HG03520 (cell line): ENCODE data around the gene SGIP1.

Source experiments
- ATAC-seq: cut with Tn5 transposase; IDR thresholded peaks from one replicate; pipeline ENCODE4 v1.9.1; 2021; ENCODE audit warnings: mild to moderate bottlenecking, moderate library complexity; ENCODE audit not compliant: unreplicated experiment

The SGIP1 gene

GRCh38 chr1:66599899-66600737 is 66.2 kb downstream of the SGIP1 start:
- no peak for ATAC-seq

GRCh38 chr1:66605419-66605997 is 71.6 kb downstream of the SGIP1 start:
- no peak for ATAC-seq

- no peak for ATAC-seq
Measured at GRCh38 chr1:66606362-66607065, 72.6 kb downstream of the SGIP1 start.

- no peak for ATAC-seq
Measured at GRCh38 chr1:66607458-66607857, 73.5 kb downstream of the SGIP1 start.

- no peak for ATAC-seq
Measured at GRCh38 chr1:66613187-66613586, 79.2 kb downstream of the SGIP1 start.

GRCh38 chr1:66617362-66618184 is 83.6 kb downstream of the SGIP1 start:
- no peak for ATAC-seq

GRCh38 chr1:66618390-66618789 is 84.4 kb downstream of the SGIP1 start:
- no peak for ATAC-seq

GRCh38 chr1:66623812-66624211 is 89.9 kb downstream of the SGIP1 start:
- no peak for ATAC-seq

- no peak for ATAC-seq
Measured at GRCh38 chr1:66624412-66625060, 90.6 kb downstream of the SGIP1 start.

- no peak for ATAC-seq
Measured at GRCh38 chr1:66626261-66626660, 92.3 kb downstream of the SGIP1 start.

- ATAC-seq = no peak
Measured at GRCh38 chr1:66628926-66629325, 95.0 kb downstream of the SGIP1 start.

GRCh38 chr1:66633159-66633558 is 99.2 kb downstream of the SGIP1 start:
- ATAC-seq = no peak

GRCh38 chr1:66637146-66637545 is 103.2 kb downstream of the SGIP1 start:
- no peak for ATAC-seq

- no peak for ATAC-seq
Measured at GRCh38 chr1:66641891-66642473, 108.0 kb downstream of the SGIP1 start.

- ATAC-seq = no peak
Measured at GRCh38 chr1:66642992-66643391, 109.0 kb downstream of the SGIP1 start.

- no peak for ATAC-seq
Measured at GRCh38 chr1:66644331-66644730, 110.4 kb downstream of the SGIP1 start.

- peak; percentile 77 for ATAC-seq
Measured at GRCh38 chr1:66648901-66649595, 115.1 kb downstream of the SGIP1 start.

GRCh38 chr1:66652556-66652955 is 118.6 kb downstream of the SGIP1 start:
- ATAC-seq = no peak

- ATAC-seq = no peak
Measured at GRCh38 chr1:66654643-66655042, 120.7 kb downstream of the SGIP1 start.

- ATAC-seq = no peak
Measured at GRCh38 chr1:66671455-66671854, 137.5 kb downstream of the SGIP1 start.
